ENCODE measurements around the gene PATL1.

DNA sequence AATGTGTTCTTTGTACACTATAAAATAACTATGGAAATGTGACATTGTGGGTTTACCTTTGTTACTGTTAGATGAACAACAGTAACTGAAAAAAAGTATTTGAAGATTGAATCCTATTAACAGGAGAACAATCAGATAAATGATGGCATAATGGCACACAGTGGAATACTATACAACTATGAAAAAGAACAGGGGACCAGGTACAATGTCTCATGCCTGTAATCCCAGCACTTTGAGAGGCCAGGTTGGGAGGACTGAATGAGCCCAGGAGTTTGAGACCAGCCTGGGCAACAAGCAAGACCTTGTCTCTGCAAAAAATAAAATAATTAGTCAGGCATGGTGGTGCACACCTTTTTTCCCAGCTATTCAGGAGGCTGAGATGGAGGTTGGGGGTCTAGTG lies 38.8 kb downstream of the PATL1 start:
- no peak for TF ChIP-seq EZH2phosphoT487 (IDR thresholded peaks at IDR 0.05; ENCODE audit: insufficient read depth, low read depth)
- TF ChIP-seq EZH2 (IDR thresholded peaks at IDR 0.05; ENCODE audit: insufficient read depth, poor library complexity, severe bottlenecking), result no peak
